ENCODE data around the gene GALNTL6.

The GALNTL6 gene

GRCh38 chr4:172650758-172651530, 837.7 kb downstream of the GALNTL6 start:
- H3K9ac ChIP-seq (ENCODE audit: low read depth, low read length), result no peak overlapping the region
- no peaks in the 10 kb centered on the region for H3K9me3 ChIP-seq (ENCODE audit: control insufficient read depth, insufficient read depth, low read length)
- no peaks in the 10 kb centered on the region for H3K27me3 ChIP-seq (ENCODE audit: control insufficient read depth, insufficient read depth, low read length)
- no peaks in the 10 kb centered on the region for H3K36me3 ChIP-seq (ENCODE audit: control insufficient read depth, insufficient read depth, low read length)
- H3K4me1 ChIP-seq (ENCODE audit: control insufficient read depth, insufficient read depth, low read length), result peaks cover 8% of the 10 kb centered on the region
- H3K4me3 ChIP-seq (ENCODE audit: low read depth, low read length), result no peak overlapping the region

GRCh38 chr4:172651961-172652360, 838.8 kb downstream of the GALNTL6 start:
- Histone ChIP-seq H3K9ac (ENCODE audit: low read depth, low read length) (no peak overlapping the region), H3K36me3 (ENCODE audit: control insufficient read depth, insufficient read depth, low read length) (no peaks in the 10 kb centered on the region), H3K27me3 (ENCODE audit: control insufficient read depth, insufficient read depth, low read length) (no peaks in the 10 kb centered on the region), H3K9me3 (ENCODE audit: control insufficient read depth, insufficient read depth, low read length) (no peaks in the 10 kb centered on the region), H3K4me1 (ENCODE audit: control insufficient read depth, insufficient read depth, low read length) (peaks cover 8% of the 10 kb centered on the region), H3K4me3 (ENCODE audit: low read depth, low read length) (no peak overlapping the region)

GRCh38 chr4:172652369-172652768, 839.2 kb downstream of the GALNTL6 start:
- Histone ChIP-seq H3K27me3 (ENCODE audit: control insufficient read depth, insufficient read depth, low read length) (no peaks in the 10 kb centered on the region), H3K36me3 (ENCODE audit: control insufficient read depth, insufficient read depth, low read length) (no peaks in the 10 kb centered on the region), H3K4me1 (ENCODE audit: control insufficient read depth, insufficient read depth, low read length) (peaks cover 8% of the 10 kb centered on the region), H3K9me3 (ENCODE audit: control insufficient read depth, insufficient read depth, low read length) (no peaks in the 10 kb centered on the region), H3K9ac (ENCODE audit: low read depth, low read length) (no peak overlapping the region), H3K4me3 (ENCODE audit: low read depth, low read length) (no peak overlapping the region)

- peaks cover 8% of the 10 kb centered on the region for H3K4me1 ChIP-seq (ENCODE audit: control insufficient read depth, insufficient read depth, low read length)
- H3K9me3 ChIP-seq (ENCODE audit: control insufficient read depth, insufficient read depth, low read length), result no peaks in the 10 kb centered on the region
- no peaks in the 10 kb centered on the region for H3K36me3 ChIP-seq (ENCODE audit: control insufficient read depth, insufficient read depth, low read length)
Measured at GRCh38 chr4:172653676-172654075, 840.5 kb downstream of the GALNTL6 start.

GRCh38 chr4:172654457-172654856, 841.3 kb downstream of the GALNTL6 start:
- no peaks in the 10 kb centered on the region for H3K9me3 ChIP-seq (ENCODE audit: control insufficient read depth, insufficient read depth, low read length)
- H3K36me3 ChIP-seq (ENCODE audit: control insufficient read depth, insufficient read depth, low read length), result no peaks in the 10 kb centered on the region
- H3K27me3 ChIP-seq (ENCODE audit: control insufficient read depth, insufficient read depth, low read length), result no peaks in the 10 kb centered on the region
- no peak overlapping the region for H3K4me3 ChIP-seq (ENCODE audit: low read depth, low read length)
- no peak overlapping the region for H3K9ac ChIP-seq (ENCODE audit: low read depth, low read length)
- peaks cover 8% of the 10 kb centered on the region for H3K4me1 ChIP-seq (ENCODE audit: control insufficient read depth, insufficient read depth, low read length)

More at GRCh38 chr4:172653676-172654075, 840.5 kb downstream of the GALNTL6 start:
- Histone ChIP-seq H3K9ac (ENCODE audit: low read depth, low read length) (no peak overlapping the region), H3K27me3 (ENCODE audit: control insufficient read depth, insufficient read depth, low read length) (no peaks in the 10 kb centered on the region), H3K4me3 (ENCODE audit: low read depth, low read length) (no peak overlapping the region)

- Histone ChIP-seq H3K4me1 (ENCODE audit: control insufficient read depth, insufficient read depth, low read length) (peaks cover 8% of the 10 kb centered on the region), H3K9ac (ENCODE audit: low read depth, low read length) (no peak overlapping the region), H3K9me3 (ENCODE audit: control insufficient read depth, insufficient read depth, low read length) (no peaks in the 10 kb centered on the region), H3K27me3 (ENCODE audit: control insufficient read depth, insufficient read depth, low read length) (no peaks in the 10 kb centered on the region), H3K4me3 (ENCODE audit: low read depth, low read length) (no peak overlapping the region), H3K36me3 (ENCODE audit: control insufficient read depth, insufficient read depth, low read length) (no peaks in the 10 kb centered on the region)
Measured at GRCh38 chr4:172656055-172656454, 842.9 kb downstream of the GALNTL6 start.

GRCh38 chr4:172657081-172657480, 843.9 kb downstream of the GALNTL6 start:
- H3K9ac ChIP-seq (ENCODE audit: low read depth, low read length), result no peak overlapping the region
- peaks cover 5% of the 10 kb centered on the region for H3K4me1 ChIP-seq (ENCODE audit: control insufficient read depth, insufficient read depth, low read length)
- H3K27me3 ChIP-seq (ENCODE audit: control insufficient read depth, insufficient read depth, low read length), result no peaks in the 10 kb centered on the region
- no peaks in the 10 kb centered on the region for H3K9me3 ChIP-seq (ENCODE audit: control insufficient read depth, insufficient read depth, low read length)
- H3K4me3 ChIP-seq (ENCODE audit: low read depth, low read length), result no peak overlapping the region
- no peaks in the 10 kb centered on the region for H3K36me3 ChIP-seq (ENCODE audit: control insufficient read depth, insufficient read depth, low read length)

- H3K36me3 ChIP-seq (ENCODE audit: control insufficient read depth, insufficient read depth, low read length), result no peaks in the 10 kb centered on the region
- no peaks in the 10 kb centered on the region for H3K4me1 ChIP-seq (ENCODE audit: control insufficient read depth, insufficient read depth, low read length)
- H3K9ac ChIP-seq (ENCODE audit: low read depth, low read length), result no peak overlapping the region
- no peaks in the 10 kb centered on the region for H3K27me3 ChIP-seq (ENCODE audit: control insufficient read depth, insufficient read depth, low read length)
- no peaks in the 10 kb centered on the region for H3K9me3 ChIP-seq (ENCODE audit: control insufficient read depth, insufficient read depth, low read length)
- no peak overlapping the region for H3K4me3 ChIP-seq (ENCODE audit: low read depth, low read length)
Measured at GRCh38 chr4:172660251-172660650, 847.0 kb downstream of the GALNTL6 start.

- H3K4me1 ChIP-seq (ENCODE audit: control insufficient read depth, insufficient read depth, low read length), result no peaks in the 10 kb centered on the region
- no peaks in the 10 kb centered on the region for H3K36me3 ChIP-seq (ENCODE audit: control insufficient read depth, insufficient read depth, low read length)
- no peaks in the 10 kb centered on the region for H3K9me3 ChIP-seq (ENCODE audit: control insufficient read depth, insufficient read depth, low read length)
- no peaks in the 10 kb centered on the region for H3K27me3 ChIP-seq (ENCODE audit: control insufficient read depth, insufficient read depth, low read length)
- H3K4me3 ChIP-seq (ENCODE audit: low read depth, low read length), result no peak overlapping the region
- H3K9ac ChIP-seq (ENCODE audit: low read depth, low read length), result no peak overlapping the region
Measured at GRCh38 chr4:172662113-172662512, 848.9 kb downstream of the GALNTL6 start.

- no peaks in the 10 kb centered on the region for H3K27me3 ChIP-seq (ENCODE audit: control insufficient read depth, insufficient read depth, low read length)
- H3K9me3 ChIP-seq (ENCODE audit: control insufficient read depth, insufficient read depth, low read length), result no peaks in the 10 kb centered on the region
Measured at GRCh38 chr4:172666711-172667368, 853.6 kb downstream of the GALNTL6 start.

GRCh38 chr4:172674811-172675210, 861.6 kb downstream of the GALNTL6 start:
- Histone ChIP-seq H3K4me1 (ENCODE audit: control insufficient read depth, insufficient read depth, low read length) (no peaks in the 10 kb centered on the region), H3K9me3 (ENCODE audit: control insufficient read depth, insufficient read depth, low read length) (no peaks in the 10 kb centered on the region), H3K9ac (ENCODE audit: low read depth, low read length) (no peak overlapping the region), H3K36me3 (ENCODE audit: control insufficient read depth, insufficient read depth, low read length) (no peaks in the 10 kb centered on the region), H3K4me3 (ENCODE audit: low read depth, low read length) (no peak overlapping the region), H3K27me3 (ENCODE audit: control insufficient read depth, insufficient read depth, low read length) (no peaks in the 10 kb centered on the region)

More at GRCh38 chr4:172666711-172667368, 853.6 kb downstream of the GALNTL6 start:
- Histone ChIP-seq H3K4me1 (ENCODE audit: control insufficient read depth, insufficient read depth, low read length) (no peaks in the 10 kb centered on the region), H3K36me3 (ENCODE audit: control insufficient read depth, insufficient read depth, low read length) (no peaks in the 10 kb centered on the region), H3K9ac (ENCODE audit: low read depth, low read length) (no peak overlapping the region), H3K4me3 (ENCODE audit: low read depth, low read length) (no peak overlapping the region)

- no peaks in the 10 kb centered on the region for H3K36me3 ChIP-seq (ENCODE audit: control insufficient read depth, insufficient read depth, low read length)
Measured at GRCh38 chr4:172675232-172675631, 862.0 kb downstream of the GALNTL6 start.

More at GRCh38 chr4:172675232-172675631, 862.0 kb downstream of the GALNTL6 start:
- Histone ChIP-seq H3K4me1 (ENCODE audit: control insufficient read depth, insufficient read depth, low read length) (no peaks in the 10 kb centered on the region), H3K4me3 (ENCODE audit: low read depth, low read length) (no peak overlapping the region), H3K9me3 (ENCODE audit: control insufficient read depth, insufficient read depth, low read length) (no peaks in the 10 kb centered on the region), H3K27me3 (ENCODE audit: control insufficient read depth, insufficient read depth, low read length) (no peaks in the 10 kb centered on the region), H3K9ac (ENCODE audit: low read depth, low read length) (no peak overlapping the region)

All from iPS-15b (cell line).